HL-60 (cell line): ENCODE results near the gene PEAK3.

Source experiments
- GABPA ChIP-seq: IDR thresholded peaks from 2 replicates; pipeline ENCODE4 v1.6.1; 2012; ENCODE audit warnings: low read depth
- POLR2AphosphoS5 ChIP-seq: IDR thresholded peaks from 2 replicates; pipeline ENCODE4 v1.6.1; 2012; ENCODE audit warnings: low read depth
- TF ChIP-seq, protein P1 (sequence below): IDR thresholded peaks from one replicate; pipeline ENCODE4 v1.5.1; 2011; ENCODE audit warnings: low read length, control low read depth, inconsistent platforms; ENCODE audit not compliant: insufficient read depth
- TF ChIP-seq, protein P2 (sequence below): IDR thresholded peaks from 2 replicates; pipeline ENCODE4 v1.6.1; 2012; ENCODE audit warnings: low read depth; ENCODE audit not compliant: insufficient replicate concordance

DNA sequence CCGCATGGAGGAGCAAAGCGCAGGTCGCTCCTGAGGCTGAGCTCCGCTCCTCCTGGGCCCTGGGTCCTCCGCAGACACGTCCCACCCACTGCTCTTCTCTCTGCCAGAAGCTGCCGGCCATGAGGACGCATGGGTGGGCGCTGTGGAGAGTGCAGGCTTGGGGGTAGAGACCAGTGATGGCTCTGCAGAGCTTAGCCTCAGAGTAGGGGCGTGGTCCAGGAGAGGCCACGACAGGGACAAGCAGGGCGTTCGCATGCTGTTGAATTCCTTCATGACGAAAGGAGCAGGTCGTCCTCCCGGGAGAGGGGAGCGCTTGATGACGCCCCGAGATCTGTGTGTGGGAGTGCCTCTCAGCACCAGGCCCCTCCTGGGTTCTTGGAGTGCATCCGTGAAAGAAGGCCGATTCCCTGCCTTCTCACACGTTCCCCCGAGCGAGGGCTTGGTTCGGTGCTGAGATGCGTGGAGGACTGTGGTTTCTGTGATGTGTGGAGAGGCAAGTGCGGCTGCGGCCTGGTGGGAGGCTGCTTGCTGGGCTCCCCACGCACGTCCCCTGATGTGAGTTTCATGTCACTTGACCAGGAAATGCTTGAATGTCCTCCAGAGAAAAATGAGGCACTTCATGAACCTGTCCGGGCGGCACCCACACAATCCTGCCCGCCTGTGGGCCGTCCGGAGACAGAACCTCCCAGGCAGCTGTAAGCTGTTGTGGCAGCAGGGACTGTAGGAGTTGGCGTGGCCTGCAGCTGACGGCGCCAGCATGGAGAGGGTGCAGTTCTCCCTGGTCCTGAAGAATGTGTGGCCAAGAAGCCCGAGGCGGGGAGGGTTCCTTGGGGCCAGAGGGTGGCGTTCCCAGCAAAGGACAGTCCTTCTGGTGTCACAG, 40.9 kb downstream of the PEAK3 start:
- TF ChIP-seq, protein P1, sequence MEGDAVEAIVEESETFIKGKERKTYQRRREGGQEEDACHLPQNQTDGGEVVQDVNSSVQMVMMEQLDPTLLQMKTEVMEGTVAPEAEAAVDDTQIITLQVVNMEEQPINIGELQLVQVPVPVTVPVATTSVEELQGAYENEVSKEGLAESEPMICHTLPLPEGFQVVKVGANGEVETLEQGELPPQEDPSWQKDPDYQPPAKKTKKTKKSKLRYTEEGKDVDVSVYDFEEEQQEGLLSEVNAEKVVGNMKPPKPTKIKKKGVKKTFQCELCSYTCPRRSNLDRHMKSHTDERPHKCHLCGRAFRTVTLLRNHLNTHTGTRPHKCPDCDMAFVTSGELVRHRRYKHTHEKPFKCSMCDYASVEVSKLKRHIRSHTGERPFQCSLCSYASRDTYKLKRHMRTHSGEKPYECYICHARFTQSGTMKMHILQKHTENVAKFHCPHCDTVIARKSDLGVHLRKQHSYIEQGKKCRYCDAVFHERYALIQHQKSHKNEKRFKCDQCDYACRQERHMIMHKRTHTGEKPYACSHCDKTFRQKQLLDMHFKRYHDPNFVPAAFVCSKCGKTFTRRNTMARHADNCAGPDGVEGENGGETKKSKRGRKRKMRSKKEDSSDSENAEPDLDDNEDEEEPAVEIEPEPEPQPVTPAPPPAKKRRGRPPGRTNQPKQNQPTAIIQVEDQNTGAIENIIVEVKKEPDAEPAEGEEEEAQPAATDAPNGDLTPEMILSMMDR = no peak
- TF ChIP-seq GABPA (no peak), POLR2AphosphoS5 (no peak)
- TF ChIP-seq, protein P2, sequence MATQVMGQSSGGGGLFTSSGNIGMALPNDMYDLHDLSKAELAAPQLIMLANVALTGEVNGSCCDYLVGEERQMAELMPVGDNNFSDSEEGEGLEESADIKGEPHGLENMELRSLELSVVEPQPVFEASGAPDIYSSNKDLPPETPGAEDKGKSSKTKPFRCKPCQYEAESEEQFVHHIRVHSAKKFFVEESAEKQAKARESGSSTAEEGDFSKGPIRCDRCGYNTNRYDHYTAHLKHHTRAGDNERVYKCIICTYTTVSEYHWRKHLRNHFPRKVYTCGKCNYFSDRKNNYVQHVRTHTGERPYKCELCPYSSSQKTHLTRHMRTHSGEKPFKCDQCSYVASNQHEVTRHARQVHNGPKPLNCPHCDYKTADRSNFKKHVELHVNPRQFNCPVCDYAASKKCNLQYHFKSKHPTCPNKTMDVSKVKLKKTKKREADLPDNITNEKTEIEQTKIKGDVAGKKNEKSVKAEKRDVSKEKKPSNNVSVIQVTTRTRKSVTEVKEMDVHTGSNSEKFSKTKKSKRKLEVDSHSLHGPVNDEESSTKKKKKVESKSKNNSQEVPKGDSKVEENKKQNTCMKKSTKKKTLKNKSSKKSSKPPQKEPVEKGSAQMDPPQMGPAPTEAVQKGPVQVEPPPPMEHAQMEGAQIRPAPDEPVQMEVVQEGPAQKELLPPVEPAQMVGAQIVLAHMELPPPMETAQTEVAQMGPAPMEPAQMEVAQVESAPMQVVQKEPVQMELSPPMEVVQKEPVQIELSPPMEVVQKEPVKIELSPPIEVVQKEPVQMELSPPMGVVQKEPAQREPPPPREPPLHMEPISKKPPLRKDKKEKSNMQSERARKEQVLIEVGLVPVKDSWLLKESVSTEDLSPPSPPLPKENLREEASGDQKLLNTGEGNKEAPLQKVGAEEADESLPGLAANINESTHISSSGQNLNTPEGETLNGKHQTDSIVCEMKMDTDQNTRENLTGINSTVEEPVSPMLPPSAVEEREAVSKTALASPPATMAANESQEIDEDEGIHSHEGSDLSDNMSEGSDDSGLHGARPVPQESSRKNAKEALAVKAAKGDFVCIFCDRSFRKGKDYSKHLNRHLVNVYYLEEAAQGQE = no peak
